Erythroblast (primary cell): ENCODE data around the gene TLX2.
"Not testable (repeated sequence)": the region's sequence is repeated elsewhere in the genome, so short reads cannot be mapped to it uniquely, and the experiment has no call there.

Source experiments
- GATA1 ChIP-seq: IDR thresholded peaks from 2 replicates; pipeline ENCODE4 v1.6.1; 2011; ENCODE audit warnings: low read depth, mild to moderate bottlenecking, control low read depth, low read length, moderate library complexity
- POLR2A ChIP-seq: IDR thresholded peaks from 2 replicates; pipeline ENCODE4 v1.6.1; 2011; ENCODE audit warnings: mild to moderate bottlenecking, low read length

- TF ChIP-seq POLR2A, GATA1: not testable (repeated sequence)
These were observed 43.5 kb upstream of the TLX2 start for GRCh38 chr2:74470742-74471141.
